ENCODE results near the gene NUDT14.

NUDT14 gene

DNA sequence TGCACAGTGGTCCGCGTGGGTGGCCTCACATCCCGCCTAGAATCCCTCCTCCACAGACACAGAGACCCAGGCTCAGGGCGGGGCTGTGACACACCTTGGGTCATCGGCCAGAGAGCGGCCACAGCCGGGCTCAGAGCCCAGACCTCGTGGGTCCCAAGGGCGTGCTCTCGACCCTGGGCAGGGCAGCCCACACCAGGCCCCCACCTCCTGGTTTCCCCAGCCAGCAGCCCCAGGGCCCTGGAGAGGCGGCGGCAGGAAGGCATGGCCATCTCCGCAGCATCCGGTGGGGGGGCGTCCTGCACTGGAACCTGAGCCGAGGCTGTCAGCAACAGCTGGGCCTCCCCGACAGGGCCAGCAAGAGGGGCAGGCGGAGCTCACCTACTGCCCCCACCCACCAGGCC is 27.8 kb downstream of the NUDT14 start:
- Histone ChIP-seq H3K4me1 (ENCODE audit: insufficient read depth, low read length, poor library complexity, severe bottlenecking) (no peaks in the 10 kb centered on the region), H3K9me3 (ENCODE audit: insufficient read depth, low read depth, low read length) (no peaks in the 10 kb centered on the region)
- TF ChIP-seq CTCF (conservative IDR thresholded peaks at IDR 0.05; ENCODE audit: low read length) (no peak), EZH2phosphoT487 (IDR thresholded peaks at IDR 0.05; ENCODE audit: borderline replicate concordance) (no peak)

DNA sequence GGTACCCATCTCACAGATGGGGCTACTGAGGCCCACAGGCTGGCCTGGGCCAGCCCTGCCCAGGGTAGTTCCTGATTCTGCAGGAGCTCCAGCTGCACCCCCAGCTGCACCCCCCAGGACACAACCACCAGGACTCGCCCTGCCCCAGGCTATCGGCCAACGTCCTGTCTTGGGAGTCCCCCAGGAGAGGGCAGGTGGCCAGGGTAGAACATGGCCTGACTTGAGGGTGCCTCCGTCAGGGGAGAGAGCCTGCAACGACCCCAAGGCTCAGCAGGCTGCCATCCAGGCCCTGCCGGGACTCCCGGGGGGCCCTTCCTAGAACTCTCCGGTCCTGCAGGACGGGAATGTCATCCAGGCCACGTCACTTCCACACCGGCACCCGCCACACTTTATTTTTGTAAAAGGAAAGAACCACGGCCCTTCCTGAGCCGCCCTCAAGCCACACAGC is 28.3 kb downstream of the NUDT14 start:
- Histone ChIP-seq H3K4me1 (ENCODE audit: insufficient read depth, low read length, poor library complexity, severe bottlenecking) (no peaks in the 10 kb centered on the region), H3K9me3 (ENCODE audit: insufficient read depth, low read depth, low read length) (no peaks in the 10 kb centered on the region), H3K9ac (ENCODE audit: low read depth, low read length, poor library complexity, severe bottlenecking) (no peak overlapping the region), H3F3A (ENCODE audit: low read depth) (no peaks in the 10 kb centered on the region), H3K9me2 (replicated peaks; ENCODE audit: low read depth, low read length) (no peaks in the 10 kb centered on the region), H4K20me1 (ENCODE audit: insufficient read depth, low read length, poor library complexity, severe bottlenecking) (no peaks in the 10 kb centered on the region), H2AFZ (ENCODE audit: low read length) (no peak overlapping the region), H3K36me3 (ENCODE audit: insufficient read depth, low read length) (no peaks in the 10 kb centered on the region), H3K79me2 (ENCODE audit: insufficient read depth, low read length) (no peaks in the 10 kb centered on the region), H3K4me2 (ENCODE audit: low read depth, low read length, poor library complexity, severe bottlenecking) (no peak overlapping the region), H3K4me3 (ENCODE audit: low read length, poor library complexity, severe bottlenecking) (no peak overlapping the region), H3K27me3 (ENCODE audit: insufficient read depth, low read length, poor library complexity, severe bottlenecking) (no peaks in the 10 kb centered on the region)
- TF ChIP-seq CTCF (conservative IDR thresholded peaks at IDR 0.05; ENCODE audit: low read length) (no peak), EZH2phosphoT487 (IDR thresholded peaks at IDR 0.05; ENCODE audit: borderline replicate concordance) (no peak)

More for the DNA sequence above, 27.8 kb downstream of the NUDT14 start:
- no peaks in the 10 kb centered on the region for H3K36me3 ChIP-seq (ENCODE audit: insufficient read depth, low read length)
- H3K9ac ChIP-seq (ENCODE audit: low read depth, low read length, poor library complexity, severe bottlenecking): no peak overlapping the region
- H3K4me2 ChIP-seq (ENCODE audit: low read depth, low read length, poor library complexity, severe bottlenecking): no peak overlapping the region
- H4K20me1 ChIP-seq (ENCODE audit: insufficient read depth, low read length, poor library complexity, severe bottlenecking): no peaks in the 10 kb centered on the region
- no peak overlapping the region for H2AFZ ChIP-seq (ENCODE audit: low read length)
- H3K9me2 ChIP-seq (replicated peaks; ENCODE audit: low read depth, low read length): no peaks in the 10 kb centered on the region
- no peak overlapping the region for H3K4me3 ChIP-seq (ENCODE audit: low read length, poor library complexity, severe bottlenecking)
- H3K27me3 ChIP-seq (ENCODE audit: insufficient read depth, low read length, poor library complexity, severe bottlenecking): no peaks in the 10 kb centered on the region
- no peaks in the 10 kb centered on the region for H3F3A ChIP-seq (ENCODE audit: low read depth)
- H3K79me2 ChIP-seq (ENCODE audit: insufficient read depth, low read length): no peaks in the 10 kb centered on the region

GRCh38 chr14:105151838-105152793 is 29.0 kb downstream of the NUDT14 start:
- Histone ChIP-seq H3F3A (ENCODE audit: low read depth) (no peaks in the 10 kb centered on the region), H2AFZ (ENCODE audit: low read length) (no peak overlapping the region), H3K9me3 (ENCODE audit: insufficient read depth, low read depth, low read length) (no peaks in the 10 kb centered on the region), H3K4me1 (ENCODE audit: insufficient read depth, low read length, poor library complexity, severe bottlenecking) (no peaks in the 10 kb centered on the region), H4K20me1 (ENCODE audit: insufficient read depth, low read length, poor library complexity, severe bottlenecking) (no peaks in the 10 kb centered on the region), H3K27me3 (ENCODE audit: insufficient read depth, low read length, poor library complexity, severe bottlenecking) (no peaks in the 10 kb centered on the region), H3K4me3 (ENCODE audit: low read length, poor library complexity, severe bottlenecking) (no peak overlapping the region), H3K79me2 (ENCODE audit: insufficient read depth, low read length) (no peaks in the 10 kb centered on the region), H3K9me2 (replicated peaks; ENCODE audit: low read depth, low read length) (no peaks in the 10 kb centered on the region), H3K9ac (ENCODE audit: low read depth, low read length, poor library complexity, severe bottlenecking) (no peak overlapping the region), H3K36me3 (ENCODE audit: insufficient read depth, low read length) (no peaks in the 10 kb centered on the region), H3K4me2 (ENCODE audit: low read depth, low read length, poor library complexity, severe bottlenecking) (no peak overlapping the region)
- no peak for TF ChIP-seq CTCF (conservative IDR thresholded peaks at IDR 0.05; ENCODE audit: low read length)
- TF ChIP-seq EZH2phosphoT487 (IDR thresholded peaks at IDR 0.05; ENCODE audit: borderline replicate concordance): no peak
